Panc1 (cell line): ENCODE results near the gene SETD5. TPM values are rescaled to one million over a fixed set of nuclear protein-coding genes. Genes with fewer than 3 reads are reported as not detected.

Experiments used
- ATAC-seq: fragments of 200-7000 bp; cut with Tn5 transposase; 2 replicates; pipeline ENCODE4 v1.9.1; 2020; ENCODE audit warnings: mild to moderate bottlenecking, moderate library complexity
- BruUV-seq: library from RNA; stranded (reverse); fragments of 400-500 nt; replicated peaks from 2 replicates; lab custom pipeline; 2021; lab: Mats Ljungman, UMichigan
- CTCF ChIA-PET: fragments of 300-600 bp; sonication (Branson Sonifier 250); formaldehyde crosslinking; loops from one replicate; lab custom pipeline; 2022; ENCODE audit warnings: antibody characterized with exemption; lab: Charles Lee
- POLR2A ChIA-PET: fragments of 300-600 bp; sonication (Branson Sonifier 250); formaldehyde crosslinking; loops from one replicate; lab custom pipeline; 2022; ENCODE audit warnings: antibody characterized with exemption; lab: Charles Lee
- DNase-seq: peaks from one replicate; pipeline ENCODE4 v3.0.0-alpha.2; 2010; ENCODE audit warnings: low read depth, low spot score
- H3K27ac ChIP-seq: 2 replicates; pipeline ENCODE4 v1.5.1; 2011; ENCODE audit warnings: mild to moderate bottlenecking, low read length, inconsistent platforms
- H3K27me3 ChIP-seq: fragments of 200-500 bp; sonication (Bioruptor generic); 2 replicates; pipeline ENCODE4 v1.6.0; 2014; ENCODE audit warnings: low read length, inconsistent platforms; ENCODE audit not compliant: control insufficient read depth, insufficient read depth
- H3K36me3 ChIP-seq: fragments of 200-500 bp; sonication (Bioruptor generic); 2 replicates; pipeline ENCODE4 v1.5.1; 2014; ENCODE audit warnings: inconsistent platforms, mild to moderate bottlenecking, low read length, moderate library complexity; ENCODE audit not compliant: control insufficient read depth, insufficient read depth
- H3K4me1 ChIP-seq: 2 replicates; pipeline ENCODE4 v1.5.1; 2011; ENCODE audit warnings: inconsistent platforms, mild to moderate bottlenecking, low read length, moderate library complexity; ENCODE audit not compliant: control insufficient read depth, insufficient read depth
- H3K4me3 ChIP-seq, 2 experiments: 2 replicates each; pipeline ENCODE4 v1.5.1; 2011 to 2012; ENCODE audit warnings: low read depth in 2 of 2, low read length in 2 of 2, mild to moderate bottlenecking in 2 of 2, inconsistent platforms in 1 of 2, moderate library complexity in 1 of 2
- H3K9me3 ChIP-seq: fragments of 200-500 bp; sonication (Bioruptor generic); 2 replicates; pipeline ENCODE4 v1.5.1; 2014; ENCODE audit warnings: low read depth, mild to moderate bottlenecking, inconsistent platforms, low read length, moderate library complexity; ENCODE audit not compliant: control insufficient read depth, insufficient read depth
- POLR2AphosphoS5 ChIP-seq: IDR thresholded peaks from 2 replicates; pipeline ENCODE4 v1.6.1; 2012; ENCODE audit warnings: mild to moderate bottlenecking, low read depth, low read length, moderate library complexity
- SIN3A ChIP-seq: IDR thresholded peaks from 2 replicates; pipeline ENCODE4 v1.6.1; 2012; ENCODE audit warnings: low read depth, mild to moderate bottlenecking, low read length, moderate library complexity, borderline replicate concordance; ENCODE audit not compliant: insufficient read depth
- TCF7L2 ChIP-seq: IDR thresholded peaks from 2 replicates; pipeline ENCODE4 v1.6.1; 2011; ENCODE audit warnings: mild to moderate bottlenecking, low read depth, low read length, inconsistent platforms
- in situ Hi-C: cut with HindIII; loops from 2 replicates; pipeline ENCODE4 v1.10.0; 2016; ENCODE audit warnings: low sequenced_read_pairs, low pct_unique_long_range_greater_than_20kb
- intact Hi-C: fragments of 100-400 bp; cut with micrococcal nuclease; formaldehyde crosslinking; loops from one replicate; pipeline ENCODE4 v1.10.0; 2022; ENCODE audit not compliant: unreplicated experiment
- total RNA-seq: library from RNA; stranded (reverse); gene quantifications from one replicate; pipeline ENCODE4 v1.2.1, GENCODE V29; 2021; ENCODE audit not compliant: unreplicated experiment
- TF ChIP-seq, protein P1 (sequence below): fragments of 450-650 bp; IDR thresholded peaks from 2 replicates; pipeline ENCODE4 v1.5.1; 2017; ENCODE audit warnings: mild to moderate bottlenecking
- TF ChIP-seq, protein P2 (sequence below), 2 experiments: IDR thresholded peaks; 2 replicates each; pipeline ENCODE4 v1.6.1; 2011 to 2012; ENCODE audit warnings: low read depth in 2 of 2, control low read depth in 1 of 2, low read length in 1 of 2, mild to moderate bottlenecking in 1 of 2, moderate library complexity in 1 of 2; ENCODE audit not compliant: insufficient read depth in 1 of 2

SETD5 gene
- total RNA-seq, 1 experiment from 2014 or later = 69.4 TPM

GRCh38 chr3:9403463-9403862 lies 6.0 kb downstream of the SETD5 start:
- no peak for DNase-seq
- in situ Hi-C loops (no loop called here), intact Hi-C loops (no loop called here)
- BruUV-seq = no TSS peak
- TF ChIP-seq, protein P1, sequence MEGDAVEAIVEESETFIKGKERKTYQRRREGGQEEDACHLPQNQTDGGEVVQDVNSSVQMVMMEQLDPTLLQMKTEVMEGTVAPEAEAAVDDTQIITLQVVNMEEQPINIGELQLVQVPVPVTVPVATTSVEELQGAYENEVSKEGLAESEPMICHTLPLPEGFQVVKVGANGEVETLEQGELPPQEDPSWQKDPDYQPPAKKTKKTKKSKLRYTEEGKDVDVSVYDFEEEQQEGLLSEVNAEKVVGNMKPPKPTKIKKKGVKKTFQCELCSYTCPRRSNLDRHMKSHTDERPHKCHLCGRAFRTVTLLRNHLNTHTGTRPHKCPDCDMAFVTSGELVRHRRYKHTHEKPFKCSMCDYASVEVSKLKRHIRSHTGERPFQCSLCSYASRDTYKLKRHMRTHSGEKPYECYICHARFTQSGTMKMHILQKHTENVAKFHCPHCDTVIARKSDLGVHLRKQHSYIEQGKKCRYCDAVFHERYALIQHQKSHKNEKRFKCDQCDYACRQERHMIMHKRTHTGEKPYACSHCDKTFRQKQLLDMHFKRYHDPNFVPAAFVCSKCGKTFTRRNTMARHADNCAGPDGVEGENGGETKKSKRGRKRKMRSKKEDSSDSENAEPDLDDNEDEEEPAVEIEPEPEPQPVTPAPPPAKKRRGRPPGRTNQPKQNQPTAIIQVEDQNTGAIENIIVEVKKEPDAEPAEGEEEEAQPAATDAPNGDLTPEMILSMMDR = no peak
- no peak for TF ChIP-seq TCF7L2
- no peak for TF ChIP-seq POLR2AphosphoS5
- TF ChIP-seq, protein P2, sequence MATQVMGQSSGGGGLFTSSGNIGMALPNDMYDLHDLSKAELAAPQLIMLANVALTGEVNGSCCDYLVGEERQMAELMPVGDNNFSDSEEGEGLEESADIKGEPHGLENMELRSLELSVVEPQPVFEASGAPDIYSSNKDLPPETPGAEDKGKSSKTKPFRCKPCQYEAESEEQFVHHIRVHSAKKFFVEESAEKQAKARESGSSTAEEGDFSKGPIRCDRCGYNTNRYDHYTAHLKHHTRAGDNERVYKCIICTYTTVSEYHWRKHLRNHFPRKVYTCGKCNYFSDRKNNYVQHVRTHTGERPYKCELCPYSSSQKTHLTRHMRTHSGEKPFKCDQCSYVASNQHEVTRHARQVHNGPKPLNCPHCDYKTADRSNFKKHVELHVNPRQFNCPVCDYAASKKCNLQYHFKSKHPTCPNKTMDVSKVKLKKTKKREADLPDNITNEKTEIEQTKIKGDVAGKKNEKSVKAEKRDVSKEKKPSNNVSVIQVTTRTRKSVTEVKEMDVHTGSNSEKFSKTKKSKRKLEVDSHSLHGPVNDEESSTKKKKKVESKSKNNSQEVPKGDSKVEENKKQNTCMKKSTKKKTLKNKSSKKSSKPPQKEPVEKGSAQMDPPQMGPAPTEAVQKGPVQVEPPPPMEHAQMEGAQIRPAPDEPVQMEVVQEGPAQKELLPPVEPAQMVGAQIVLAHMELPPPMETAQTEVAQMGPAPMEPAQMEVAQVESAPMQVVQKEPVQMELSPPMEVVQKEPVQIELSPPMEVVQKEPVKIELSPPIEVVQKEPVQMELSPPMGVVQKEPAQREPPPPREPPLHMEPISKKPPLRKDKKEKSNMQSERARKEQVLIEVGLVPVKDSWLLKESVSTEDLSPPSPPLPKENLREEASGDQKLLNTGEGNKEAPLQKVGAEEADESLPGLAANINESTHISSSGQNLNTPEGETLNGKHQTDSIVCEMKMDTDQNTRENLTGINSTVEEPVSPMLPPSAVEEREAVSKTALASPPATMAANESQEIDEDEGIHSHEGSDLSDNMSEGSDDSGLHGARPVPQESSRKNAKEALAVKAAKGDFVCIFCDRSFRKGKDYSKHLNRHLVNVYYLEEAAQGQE (IDR thresholded peaks at IDR 0.05; ENCODE audit: insufficient read depth in 1 of 2, low read depth in 2 of 2, low read length in 1 of 2) = no peak
- no peak for TF ChIP-seq SIN3A
- POLR2A ChIA-PET = interaction anchor here (0.6 kb wide), 1 partner anchor 14 kb away, joined by 3 read pairs; no protein-coding TSS in a partner anchor
- peaks cover 54% of the 10 kb centered on the region for H3K4me1 ChIP-seq
- no peaks in the 10 kb centered on the region for H3K9me3 ChIP-seq
- peak overlapping the region; percentile 65 for H3K27ac ChIP-seq
- H3K27me3 ChIP-seq = no peaks in the 10 kb centered on the region
- H3K4me3 ChIP-seq = no peak overlapping the region
- peaks cover 4% of the 10 kb centered on the region; the same call in 1 of the 2 replicates for H3K36me3 ChIP-seq
- CTCF ChIA-PET = interaction anchor here (1.0 kb wide), 1 partner anchor 10 kb away, joined by 3 read pairs; no protein-coding TSS in a partner anchor
- ATAC-seq = no peak

DNA sequence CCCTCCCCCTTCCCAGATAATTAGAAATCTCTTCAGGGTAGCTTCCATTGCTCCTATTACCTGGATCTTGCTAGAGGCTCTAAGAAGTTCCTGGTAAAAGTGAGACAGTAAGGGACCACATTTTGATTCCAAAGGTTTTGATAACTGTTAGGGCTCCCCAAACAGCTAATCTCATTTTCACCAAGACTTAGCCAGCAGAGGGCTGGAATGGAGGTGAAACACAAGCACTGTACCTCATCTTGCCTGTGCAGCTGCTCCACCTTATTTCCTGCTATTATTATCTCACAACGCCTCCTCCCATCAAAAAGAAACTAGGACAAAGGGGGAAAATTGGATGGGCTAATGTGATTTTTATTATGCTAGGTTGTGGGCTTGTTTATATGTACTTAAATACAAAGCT lies 7.3 kb downstream of the SETD5 start:
- H3K27ac ChIP-seq = peak overlapping the region; percentile 39; the same call in 1 of the 2 replicates

More for the DNA sequence above, 7.3 kb downstream of the SETD5 start:
- TF ChIP-seq SIN3A (no peak), POLR2AphosphoS5 (no peak)
- TF ChIP-seq, protein P1 = 0 out of 2 replicates have a peak, but pooled peaks have one; percentile 8
- TF ChIP-seq, protein P2 (IDR thresholded peaks at IDR 0.05; ENCODE audit: insufficient read depth in 1 of 2, low read depth in 2 of 2, low read length in 1 of 2) = no peak
- no TSS peak for BruUV-seq
- no peaks in the 10 kb centered on the region for H3K9me3 ChIP-seq
- in situ Hi-C loops = no loop called here
- ChIA-PET CTCF (no interaction called here), POLR2A (interaction anchor here (1.2 kb wide), 1 partner anchor 42 kb away, joined by 3 read pairs; the partner anchor contains the start of gene THUMPD3)
- peaks cover 52% of the 10 kb centered on the region for H3K4me1 ChIP-seq
- H3K4me3 ChIP-seq = no peak overlapping the region
- intact Hi-C loops = no loop called here
- DNase-seq = no peak
- ATAC-seq = no peak
- H3K27me3 ChIP-seq = no peaks in the 10 kb centered on the region
- H3K36me3 ChIP-seq = no peaks in the 10 kb centered on the region
